H1 (cell line): Measurements from ENCODE around the gene MED12L. TPM values are rescaled to one million over a fixed set of nuclear protein-coding genes. Genes with fewer than 3 reads are reported as not detected.
"Not testable (repeated sequence)": the region's sequence is repeated elsewhere in the genome, so short reads cannot be mapped to it uniquely, and the experiment has no call there.

Experiments used
- CTCF ChIA-PET: fragments of 300-600 bp; sonication (Branson Sonifier 250); formaldehyde crosslinking; loops from one replicate; lab custom pipeline; 2021; ENCODE audit not compliant: partially characterized antibody; lab: Charles Lee
- POLR2A ChIA-PET: fragments of 300-600 bp; sonication (Branson Sonifier 250); formaldehyde crosslinking; loops from one replicate; lab custom pipeline; 2021; ENCODE audit warnings: inconsistent platforms; ENCODE audit not compliant: partially characterized antibody; lab: Charles Lee
- DNase-seq, 2 experiments: peaks; one replicate each; pipeline versions ENCODE4 v3.0.0 to v3.0.0-alpha.2; 2010 to 2022; ENCODE audit warnings: low spot score in 2 of 2, low read depth in 1 of 2, mixed read lengths in 1 of 2
- FAIRE-seq: peaks from 2 replicates; lab custom pipeline; 2011; peaks lifted over from hg19 to GRCh38; lab: Jason Lieb, UNC
- H2AFZ ChIP-seq: 2 replicates; pipeline ENCODE4 v1.8.1; 2012; ENCODE audit warnings: low read length, inconsistent platforms
- H2AK5ac ChIP-seq: 2 replicates; pipeline ENCODE4 v1.6.1; 2013; ENCODE audit warnings: low read depth, low read length
- H2BK120ac ChIP-seq: replicated peaks from 2 replicates; pipeline ENCODE3; 2013; ENCODE audit warnings: low read depth, low read length, inconsistent platforms
- H2BK12ac ChIP-seq: 2 replicates; pipeline ENCODE4 v1.6.1; 2013; ENCODE audit warnings: low read depth, low read length
- H2BK15ac ChIP-seq: 2 replicates; pipeline ENCODE4 v1.6.1; 2013; ENCODE audit warnings: low read length
- H2BK20ac ChIP-seq: 2 replicates; pipeline ENCODE4 v1.6.1; 2013; ENCODE audit warnings: low read length
- H2BK5ac ChIP-seq: 2 replicates; pipeline ENCODE4 v1.6.1; 2013; ENCODE audit warnings: low read depth, low read length
- H3K14ac ChIP-seq: 2 replicates; pipeline ENCODE4 v1.6.1; 2013; ENCODE audit warnings: inconsistent platforms; ENCODE audit not compliant: insufficient read length
- H3K18ac ChIP-seq: 2 replicates; pipeline ENCODE4 v1.6.1; 2013; ENCODE audit warnings: low read length; ENCODE audit errors: extremely low read depth
- H3K23ac ChIP-seq: 2 replicates; pipeline ENCODE4 v1.6.1; 2013; ENCODE audit warnings: inconsistent platforms; ENCODE audit not compliant: insufficient read length
- H3K23me2 ChIP-seq: 2 replicates; pipeline ENCODE4 v1.6.1; 2013; ENCODE audit warnings: low read depth, low read length
- H3K27ac ChIP-seq: 2 replicates; pipeline ENCODE4 v1.6.1; 2011; ENCODE audit warnings: low read depth, low read length, inconsistent platforms
- H3K27me3 ChIP-seq, 4 experiments: replicated peaks in 1 of 4; 1 replicate in 1 of 4; 2 replicates in 3 of 4; pipeline versions ENCODE4 v1.6.1 to v1.8.1; 2011 to 2013; ENCODE audit warnings: low read length in 3 of 4, mild to moderate bottlenecking in 3 of 4, inconsistent platforms in 2 of 4, mixed read lengths in 2 of 4, moderate library complexity in 1 of 4; ENCODE audit not compliant: control insufficient read depth in 3 of 4, insufficient read depth in 3 of 4; ENCODE audit errors: extremely low read depth in 1 of 4
- H3K36me3 ChIP-seq, 4 experiments: 2 replicates each; pipeline versions ENCODE4 v1.6.1 to v1.8.1; 2011 to 2013; ENCODE audit warnings: mild to moderate bottlenecking in 4 of 4, low read length in 3 of 4, moderate library complexity in 2 of 4, control low read depth in 1 of 4, inconsistent platforms in 1 of 4; ENCODE audit not compliant: insufficient read depth in 4 of 4, control insufficient read depth in 2 of 4
- H3K4ac ChIP-seq: replicated peaks from 2 replicates; pipeline ENCODE3; 2013; ENCODE audit warnings: low read length, low read depth, mixed read lengths, inconsistent platforms; ENCODE audit not compliant: insufficient read length
- H3K4me1 ChIP-seq, 4 experiments: replicated peaks in 1 of 4; 1 replicate in 1 of 4; 2 replicates in 3 of 4; pipeline versions ENCODE4 v1.6.1 to v1.8.1; 2011 to 2013; ENCODE audit warnings: low read length in 3 of 4, inconsistent platforms in 2 of 4, mixed read lengths in 1 of 4; ENCODE audit not compliant: insufficient read depth in 4 of 4, control insufficient read depth in 3 of 4
- H3K4me2 ChIP-seq, 2 experiments: 2 replicates each; pipeline versions ENCODE4 v1.6.1 to v1.8.1; 2011 to 2013; ENCODE audit warnings: low read depth in 2 of 2, low read length in 2 of 2, control low read depth in 1 of 2, inconsistent platforms in 1 of 2, mild to moderate bottlenecking in 1 of 2; ENCODE audit not compliant: insufficient read depth in 1 of 2
- H3K4me3 ChIP-seq, 4 experiments: fragments of 200-600, 300-600 bp in 1 of 4; sonication (generic), shearing (Covaris generic), sonication (Bioruptor Twin) in 1 of 4; 2 replicates each; pipeline versions ENCODE4 v1.5.1 to v1.8.1; 2011 to 2016; ENCODE audit warnings: low read length in 4 of 4, low read depth in 3 of 4, control low read depth in 2 of 4, inconsistent platforms in 2 of 4, mild to moderate bottlenecking in 2 of 4, mixed read lengths in 1 of 4, moderate library complexity in 1 of 4; ENCODE audit not compliant: insufficient read depth in 2 of 4; ENCODE audit errors: extremely low read depth in 1 of 4
- H3K56ac ChIP-seq: replicated peaks from 2 replicates; pipeline ENCODE3; 2013; ENCODE audit warnings: low read depth, mild to moderate bottlenecking, mixed read lengths, low read length, inconsistent platforms; ENCODE audit not compliant: insufficient read length
- H3K79me1 ChIP-seq: 2 replicates; pipeline ENCODE4 v1.6.1; 2013; ENCODE audit warnings: low read depth, low read length, control low read depth
- H3K79me2 ChIP-seq, 2 experiments: 2 replicates each; pipeline versions ENCODE4 v1.6.1 to v1.8.1; 2012 to 2013; ENCODE audit warnings: low read length in 2 of 2, mild to moderate bottlenecking in 2 of 2, inconsistent platforms in 1 of 2; ENCODE audit not compliant: insufficient read depth in 2 of 2, control insufficient read depth in 1 of 2
- H3K9ac ChIP-seq, 4 experiments: replicated peaks in 1 of 4; 1 replicate in 1 of 4; 2 replicates in 3 of 4; pipeline versions ENCODE4 v1.6.1 to v1.8.1; 2011 to 2013; ENCODE audit warnings: low read depth in 3 of 4, low read length in 3 of 4, control low read depth in 2 of 4, mild to moderate bottlenecking in 2 of 4, moderate library complexity in 2 of 4, inconsistent platforms in 1 of 4; ENCODE audit errors: extremely low read depth in 1 of 4
- H3K9me3 ChIP-seq, 2 experiments: 2 replicates each; pipeline versions ENCODE4 v1.6.1 to v1.8.1; 2012 to 2013; ENCODE audit warnings: mild to moderate bottlenecking in 2 of 2, moderate library complexity in 2 of 2, control low read depth in 1 of 2, inconsistent platforms in 1 of 2, low read depth in 1 of 2, low read length in 1 of 2, mixed read lengths in 1 of 2; ENCODE audit not compliant: insufficient read depth in 2 of 2
- H4K20me1 ChIP-seq, 2 experiments: replicated peaks in 1 of 2; 2 replicates each; pipeline versions ENCODE3 to v1.8.1; 2011 to 2013; ENCODE audit warnings: inconsistent platforms in 2 of 2, low read length in 2 of 2, mild to moderate bottlenecking in 1 of 2; ENCODE audit not compliant: insufficient read depth in 2 of 2, control insufficient read depth in 1 of 2
- H4K5ac ChIP-seq: 2 replicates; pipeline ENCODE4 v1.6.1; 2013; ENCODE audit warnings: low read length, low read depth, mixed read lengths, inconsistent platforms; ENCODE audit not compliant: insufficient read length
- H4K8ac ChIP-seq: 2 replicates; pipeline ENCODE4 v1.8.0; 2013; ENCODE audit warnings: mild to moderate bottlenecking, moderate library complexity, low read length, inconsistent platforms; ENCODE audit not compliant: insufficient read depth; ENCODE audit errors: extremely low read depth
- H4K91ac ChIP-seq: replicated peaks from 2 replicates; pipeline ENCODE3; 2013; ENCODE audit warnings: low read length, mixed read lengths, inconsistent platforms; ENCODE audit not compliant: insufficient read length
- BRCA1 ChIP-seq: IDR thresholded peaks from 2 replicates; pipeline ENCODE4 v1.6.1; 2012; ENCODE audit warnings: low read depth, low read length, improper control_type of control experiment
- WGBS, 2 experiments: shearing (Covaris generic) in 1 of 2; methylation state at CpG; one replicate each; pipeline versions ENCODE4 v1.1.6 to v1.1.7; 2013 to 2015; ENCODE audit warnings: low lambda C conversion rate in 2 of 2, mixed read lengths in 2 of 2, inconsistent platforms in 1 of 2, low coverage in 1 of 2, missing lambda C conversion rate in 1 of 2; ENCODE audit not compliant: insufficient replicate concordance in 2 of 2, insufficient coverage in 1 of 2, insufficient read length in 1 of 2; ENCODE audit errors: extremely low coverage in 1 of 2, missing lambda C conversion rate in 1 of 2; 5-methylcytosine and 5-hydroxymethylcytosine counted together
- polyA plus RNA-seq, 7 experiments: library from polyadenylated mRNA; depleted of rRNA in 3 of 7; stranded (reverse) in 5 of 7; unstranded in 2 of 7; fragments of >200 nt in 5 of 7; fragments of 200-250 nt in 2 of 7; gene quantifications; 1 replicate in 5 of 7; 2 replicates in 1 of 7; 4 replicates in 1 of 7; pipeline versions ENCODE4 v1.2.1 to v1.2.3, GENCODE V29; 2011 to 2013; ENCODE audit warnings: missing spikeins in 2 of 7, mixed read lengths in 2 of 7
- total RNA-seq: library from RNA; stranded (reverse); fragmentation: NEBNext Ultra II Directional; extraction: Animal tissue kit (Norgen Biotek cat#: 25700); gene quantifications from 2 replicates; pipeline ENCODE4 v1.2.1, GENCODE V29; 2021

The MED12L gene
- total and polyA plus RNA-seq, 2 of the 8 experiments (the other 6 are each of a cell fraction or from before 2014, with no cell fraction given), result 3.6 to 26.2 TPM

- TF ChIP-seq BRCA1, result no peak
Observed at GRCh38 chr3:151076626-151077025, 8.8 kb upstream of the MED12L start (continued).

GRCh38 chr3:151081082-151081481 lies 4.4 kb upstream of the MED12L start:
- not testable (repeated sequence) for H2BK120ac ChIP-seq, H3K9ac ChIP-seq, H4K20me1 ChIP-seq, H3K79me2 ChIP-seq, H3K4ac ChIP-seq, H3K27me3 ChIP-seq, H3K4me3 ChIP-seq, H3K9me3 ChIP-seq, H3K4me2 ChIP-seq, H4K5ac ChIP-seq, H2BK15ac ChIP-seq, FAIRE-seq, H3K56ac ChIP-seq, H3K36me3 ChIP-seq, H3K23me2 ChIP-seq, H2AFZ ChIP-seq, H3K14ac ChIP-seq, DNase-seq, H2AK5ac ChIP-seq, H2BK20ac ChIP-seq, H3K79me1 ChIP-seq, H4K8ac ChIP-seq, H3K4me1 ChIP-seq, H2BK12ac ChIP-seq, H4K91ac ChIP-seq, H3K23ac ChIP-seq, H3K27ac ChIP-seq, H2BK5ac ChIP-seq, H3K18ac ChIP-seq
- POLR2A ChIA-PET, result interaction anchor here (1.1 kb wide), 1 partner anchor 12 kb away, joined by 4 read pairs; no protein-coding TSS in a partner anchor
- CTCF ChIA-PET, result interaction anchor here (5.6 kb wide), 1 partner anchor 12 kb away, joined by 78 read pairs; no protein-coding TSS in a partner anchor
- 100% methylated on average over 1 of the region's 1 CpG; no CpG with 5 or more reads in 1 of the 2 experiments for WGBS, 2 experiments
